ENCODE data around the gene PCYOX1L. TPM values are rescaled to one million over a fixed set of nuclear protein-coding genes. Genes with fewer than 3 reads are reported as not detected.

Gene PCYOX1L
- total RNA-seq, 1 experiment from 2014 or later = 15.7 TPM

DNA sequence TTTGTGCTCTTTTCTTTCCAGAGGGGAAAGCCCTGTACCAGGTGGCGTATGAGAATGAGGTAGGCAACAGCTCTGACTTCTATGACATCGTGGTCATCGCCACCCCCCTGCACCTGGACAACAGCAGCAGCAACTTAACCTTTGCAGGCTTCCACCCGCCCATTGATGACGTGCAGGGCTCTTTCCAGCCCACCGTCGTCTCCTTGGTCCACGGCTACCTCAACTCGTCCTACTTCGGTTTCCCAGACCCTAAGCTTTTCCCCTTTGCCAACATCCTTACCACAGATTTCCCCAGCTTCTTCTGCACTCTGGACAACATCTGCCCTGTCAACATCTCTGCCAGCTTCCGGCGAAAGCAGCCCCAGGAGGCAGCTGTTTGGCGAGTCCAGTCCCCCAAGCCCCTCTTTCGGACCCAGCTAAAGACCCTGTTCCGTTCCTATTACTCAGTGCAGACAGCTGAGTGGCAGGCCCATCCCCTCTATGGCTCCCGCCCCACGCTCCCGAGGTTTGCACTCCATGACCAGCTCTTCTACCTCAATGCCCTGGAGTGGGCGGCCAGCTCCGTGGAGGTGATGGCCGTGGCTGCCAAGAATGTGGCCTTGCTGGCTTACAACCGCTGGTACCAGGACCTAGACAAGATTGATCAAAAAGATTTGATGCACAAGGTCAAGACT is 10.3 kb downstream of the PCYOX1L start:
- no peak for DNase-seq (ENCODE audit: low spot score)

DNA sequence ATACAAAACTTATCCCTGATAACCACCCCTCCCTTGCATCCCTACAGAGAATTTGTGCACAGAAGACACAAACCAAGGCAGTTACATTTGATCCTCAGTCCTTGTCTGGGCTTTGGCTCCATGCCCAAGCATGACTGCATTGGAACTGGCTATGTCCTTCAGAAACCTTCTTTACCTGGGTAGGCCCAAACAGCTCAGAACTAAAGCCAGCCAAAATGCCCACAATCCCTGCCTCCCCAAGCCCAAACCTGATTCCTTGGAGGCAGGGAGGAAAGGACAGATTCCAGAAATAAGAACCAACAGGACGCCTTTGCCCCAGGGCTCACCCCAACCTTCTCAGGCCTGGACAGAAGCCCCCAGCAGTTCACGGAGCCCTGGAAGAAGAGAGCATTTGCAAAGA is 13.0 kb downstream of the PCYOX1L start:
- DNase-seq (ENCODE audit: low spot score) = no peak

DNA sequence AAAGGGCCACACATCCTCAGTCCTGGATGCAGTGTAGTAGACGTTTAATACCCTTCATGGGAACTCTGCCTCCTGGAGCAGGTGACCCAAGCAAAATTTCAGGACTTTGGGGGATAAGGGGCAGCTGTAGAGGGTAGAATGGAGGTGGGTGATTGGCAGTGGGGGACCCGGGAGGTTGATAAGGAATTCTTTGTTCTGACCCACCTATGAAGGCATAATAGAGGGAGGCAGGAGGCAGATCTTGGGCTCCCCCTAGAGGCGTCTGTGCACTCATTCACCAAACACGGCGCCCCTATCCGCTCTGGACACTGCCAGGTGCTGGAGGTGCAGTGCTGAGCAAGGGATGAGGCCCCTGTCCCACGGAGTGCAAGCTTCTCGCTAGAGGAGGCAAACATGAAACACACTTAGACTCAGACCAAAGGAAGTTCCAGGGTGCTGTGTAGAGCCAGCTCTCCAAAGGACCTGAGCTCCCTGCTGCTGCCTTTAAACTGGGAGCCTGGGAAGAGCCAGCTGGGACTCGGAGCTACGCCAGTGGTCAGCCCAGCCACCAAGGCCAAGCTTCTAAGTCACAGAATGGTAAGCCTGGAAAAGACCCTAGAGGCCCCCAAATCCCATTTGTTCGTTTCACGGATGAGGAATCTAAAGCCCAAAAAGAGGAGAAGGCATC is 13.6 kb downstream of the PCYOX1L start:
- DNase-seq (ENCODE audit: low spot score) = peak; percentile 69

DNA sequence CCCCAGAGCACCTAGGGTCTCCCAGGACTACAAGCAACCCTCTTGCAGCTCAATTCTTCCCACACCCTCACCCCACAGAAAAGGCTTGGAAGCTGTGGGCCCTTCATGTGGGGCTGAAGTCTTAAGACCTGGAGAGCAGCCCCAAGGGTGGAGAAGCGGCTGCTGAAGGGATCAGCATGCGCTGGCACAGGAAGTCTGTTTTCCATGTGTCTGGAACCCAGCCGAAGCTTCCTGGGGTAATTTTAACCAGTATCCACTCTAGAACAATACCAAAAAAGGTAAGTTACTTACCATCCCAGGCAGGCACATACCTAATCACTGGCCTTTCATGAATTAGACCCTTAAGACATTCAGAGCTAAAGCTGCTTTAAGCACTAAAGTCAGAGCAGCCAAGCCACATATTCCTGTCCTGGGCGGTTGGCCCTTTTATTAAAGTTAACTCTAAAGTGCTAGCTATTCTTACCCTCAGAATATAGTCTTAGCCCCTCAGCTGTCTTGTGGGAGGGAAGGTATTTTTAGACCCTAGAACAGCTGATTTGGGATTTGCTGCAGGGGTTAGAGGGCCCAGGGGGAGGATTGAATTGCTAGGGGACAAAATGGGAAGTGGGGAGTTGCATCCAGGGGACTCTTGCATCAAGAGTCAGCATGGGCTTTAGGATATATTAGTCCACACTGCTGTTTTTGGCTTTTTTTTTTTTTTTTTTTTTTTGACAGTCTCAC is 14.4 kb downstream of the PCYOX1L start:
- no peak for DNase-seq (ENCODE audit: low spot score)

DNA sequence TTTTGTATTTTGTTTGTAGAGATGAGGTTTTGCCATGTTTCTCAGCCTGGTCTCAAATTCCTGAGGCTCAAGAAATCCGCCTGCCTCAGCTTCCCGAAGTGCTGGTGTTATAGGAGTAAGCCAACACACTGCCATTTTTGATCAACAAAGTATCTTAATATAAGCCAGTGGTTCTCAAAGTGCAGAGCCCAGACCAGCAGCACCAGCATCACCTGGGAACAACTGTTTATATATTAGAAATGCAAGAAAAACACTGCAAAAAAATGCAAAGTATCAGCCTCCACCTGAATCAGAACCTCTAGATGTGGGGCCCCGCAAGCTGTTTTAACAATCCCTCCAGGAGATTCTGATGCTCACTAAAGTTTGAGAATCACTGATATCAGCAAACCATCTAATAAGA is 15.1 kb downstream of the PCYOX1L start:
- DNase-seq (ENCODE audit: low spot score) = no peak

DNA sequence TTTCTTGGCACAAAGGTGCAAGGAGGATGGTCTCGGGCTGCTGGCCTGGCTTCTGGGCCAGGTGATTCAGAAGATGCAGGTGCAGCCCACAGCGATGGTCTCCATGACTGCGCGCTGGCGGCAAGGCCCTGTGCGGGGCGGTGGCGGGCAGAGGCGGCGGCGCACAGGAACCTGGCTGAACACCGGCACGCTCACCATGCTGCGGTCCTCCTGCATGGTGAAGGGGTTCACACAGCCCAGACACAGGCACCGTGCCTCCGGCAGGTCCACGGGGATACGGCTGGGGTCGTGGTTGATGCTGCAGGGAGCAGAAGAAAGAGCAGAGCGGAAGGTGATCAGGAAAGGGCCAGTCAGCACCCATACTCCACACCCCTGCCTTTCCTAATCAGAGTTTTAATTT is 16.5 kb downstream of the PCYOX1L start:
- no peak for DNase-seq (ENCODE audit: low spot score)

DNA sequence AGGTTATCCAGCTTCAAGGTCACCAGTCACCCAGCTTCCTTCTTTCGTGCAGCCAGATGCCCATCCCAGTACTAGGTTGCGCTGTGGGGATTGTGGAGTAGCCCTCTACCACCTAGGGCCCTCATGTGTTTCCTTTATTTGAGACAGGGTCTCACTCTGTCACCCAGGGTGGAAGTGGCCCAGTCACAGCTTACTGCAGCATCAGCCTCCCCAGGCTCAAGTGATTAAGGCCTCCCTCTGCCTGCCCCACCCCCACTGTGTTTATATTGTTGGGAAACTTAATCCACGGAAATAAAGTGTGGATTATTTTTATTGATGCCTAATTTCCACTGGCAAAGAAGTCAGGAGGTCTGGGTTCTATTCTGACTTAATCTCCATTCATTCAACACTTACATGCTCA is 17.0 kb downstream of the PCYOX1L start:
- DNase-seq (ENCODE audit: low spot score) = no peak

DNA sequence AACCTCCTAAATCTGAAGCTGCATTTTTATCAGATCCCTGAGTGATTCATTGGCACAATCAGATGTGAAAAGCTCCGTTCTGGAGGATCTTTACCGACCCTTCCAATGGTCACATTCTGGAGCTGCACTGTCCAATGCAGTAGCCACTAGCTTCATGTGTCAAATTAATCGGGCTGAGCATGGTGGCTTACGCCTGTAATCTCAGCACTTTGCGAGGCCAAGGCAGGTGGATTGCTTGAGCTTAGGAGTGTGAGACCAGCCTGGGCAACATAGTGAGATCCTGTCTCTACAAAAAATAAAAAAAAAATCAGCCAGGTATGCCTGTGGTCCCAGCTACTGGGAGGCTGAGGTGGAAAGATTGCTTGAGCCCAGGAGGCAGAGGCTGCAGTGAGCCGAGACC is 17.6 kb downstream of the PCYOX1L start:
- DNase-seq (ENCODE audit: low spot score) = no peak

DNA sequence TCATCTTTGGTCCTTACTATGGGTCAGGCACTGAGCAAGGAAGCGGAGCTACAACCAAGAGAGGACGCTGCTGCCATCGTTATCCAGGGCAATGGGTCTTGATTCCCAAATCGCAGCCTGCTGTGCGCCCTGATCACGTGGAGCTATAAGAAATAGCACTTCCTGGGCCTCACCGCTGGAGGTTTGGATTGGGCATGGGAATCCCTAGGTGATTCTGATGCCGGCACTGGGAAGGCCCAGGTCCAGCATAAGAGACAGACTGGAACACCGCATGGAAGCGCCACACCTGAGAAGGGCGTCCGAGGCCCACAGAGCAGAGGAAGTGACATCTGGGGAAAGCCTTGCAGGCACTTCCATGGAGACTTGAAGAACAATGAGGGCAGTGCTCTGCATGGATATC is 18.3 kb downstream of the PCYOX1L start:
- DNase-seq (ENCODE audit: low spot score) = no peak

DNA sequence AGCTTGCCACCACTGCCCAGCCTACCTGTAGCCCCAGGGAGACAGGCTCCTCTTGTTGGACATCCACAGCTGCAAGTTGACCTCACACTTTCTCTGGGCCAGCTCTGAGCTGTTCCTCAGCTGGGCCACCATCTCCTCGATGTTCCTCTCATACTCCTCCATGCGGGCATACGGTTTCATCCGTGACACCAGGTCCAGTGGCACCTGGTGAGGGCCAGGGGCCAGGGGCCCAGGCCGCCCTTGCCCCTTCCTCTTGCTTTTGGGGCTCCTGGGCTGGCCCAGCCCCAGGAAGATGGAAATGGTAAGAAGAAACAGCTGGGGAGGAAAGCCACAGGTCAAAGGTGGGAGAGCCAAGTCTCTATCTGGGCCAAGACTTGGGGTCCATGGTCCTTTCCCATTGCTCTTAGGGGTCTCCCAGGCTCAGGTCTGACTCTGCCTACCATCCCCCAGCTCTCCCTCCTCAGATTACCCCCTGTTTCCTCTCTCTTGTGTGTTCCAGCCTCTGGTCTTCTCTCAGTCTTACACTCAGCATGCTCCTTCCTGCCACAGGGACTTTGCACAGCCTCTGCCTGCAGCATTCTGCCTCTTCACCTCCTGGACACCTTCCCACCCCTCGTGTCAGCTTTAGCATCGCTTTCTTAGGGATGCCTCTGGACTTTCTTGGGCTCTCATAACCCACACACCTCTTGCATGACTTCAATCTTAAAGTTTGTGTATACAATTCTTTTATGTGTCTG is 19.0 kb downstream of the PCYOX1L start:
- DNase-seq (ENCODE audit: low spot score) = no peak

DNA sequence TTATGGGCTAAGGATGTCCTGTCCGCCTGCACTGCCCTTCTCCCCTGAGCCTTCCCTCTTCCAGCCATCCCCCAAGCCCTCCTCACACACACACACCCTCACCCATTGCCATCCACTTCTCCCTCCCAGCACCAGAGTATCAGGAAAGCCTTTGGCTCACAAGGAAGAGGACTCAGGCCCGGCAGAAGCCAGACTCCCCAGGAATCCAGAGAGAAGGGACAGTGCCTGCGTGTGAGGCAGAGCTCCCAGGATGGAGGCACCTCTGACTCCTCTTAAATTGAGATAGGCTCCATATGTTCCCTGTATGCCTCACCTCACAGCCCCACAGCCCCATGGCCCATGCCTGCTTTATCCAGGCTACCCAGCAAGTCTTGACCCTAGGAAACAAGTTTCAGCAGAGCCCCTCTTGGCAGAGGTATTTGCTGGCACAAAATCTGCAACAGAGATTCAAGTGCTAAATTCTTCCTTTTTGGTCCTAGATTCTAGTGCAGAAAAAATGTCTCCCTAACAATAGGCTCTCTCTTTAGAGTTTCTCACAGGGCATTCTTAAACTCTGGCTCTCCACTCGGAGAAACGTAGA is 20.5 kb downstream of the PCYOX1L start:
- DNase-seq (ENCODE audit: low spot score) = no peak

DNA sequence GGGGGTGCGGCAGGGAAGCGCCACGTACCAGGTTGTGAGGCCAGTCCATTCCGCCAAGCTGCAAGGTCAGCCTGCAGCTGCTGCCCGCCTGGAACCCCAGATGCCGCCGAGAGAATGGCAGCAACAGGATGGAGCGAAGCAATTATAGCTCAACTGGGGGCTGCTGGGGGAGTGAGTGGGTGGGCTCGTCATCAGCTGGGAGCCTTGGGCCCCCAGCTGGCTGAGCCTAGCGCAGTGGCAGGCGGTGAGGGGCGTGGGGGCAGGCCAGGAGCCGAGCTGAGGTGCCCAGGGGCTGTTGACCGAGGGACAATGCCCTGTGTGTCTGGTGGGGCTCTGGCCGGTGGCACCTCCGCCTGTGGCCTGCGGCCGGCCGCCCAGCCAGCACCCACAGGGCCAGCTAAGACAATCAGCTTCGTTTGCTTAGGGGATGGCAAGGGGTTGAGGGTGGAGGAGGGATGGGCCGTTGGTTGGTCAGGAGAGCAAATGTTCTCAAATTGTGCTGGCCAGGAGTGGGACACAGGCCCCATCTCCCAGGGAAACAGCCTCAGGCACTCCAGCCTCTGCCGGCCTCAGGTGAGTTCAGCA is 21.4 kb downstream of the PCYOX1L start, which contains the start of gene IL17B:
Gene IL17B (minus strand): TSS at position 116 of the 585 bp plus-strand sequence. CDS start 67 bp downstream, at position 49.
- DNase-seq (ENCODE audit: low spot score) = no peak

DNA sequence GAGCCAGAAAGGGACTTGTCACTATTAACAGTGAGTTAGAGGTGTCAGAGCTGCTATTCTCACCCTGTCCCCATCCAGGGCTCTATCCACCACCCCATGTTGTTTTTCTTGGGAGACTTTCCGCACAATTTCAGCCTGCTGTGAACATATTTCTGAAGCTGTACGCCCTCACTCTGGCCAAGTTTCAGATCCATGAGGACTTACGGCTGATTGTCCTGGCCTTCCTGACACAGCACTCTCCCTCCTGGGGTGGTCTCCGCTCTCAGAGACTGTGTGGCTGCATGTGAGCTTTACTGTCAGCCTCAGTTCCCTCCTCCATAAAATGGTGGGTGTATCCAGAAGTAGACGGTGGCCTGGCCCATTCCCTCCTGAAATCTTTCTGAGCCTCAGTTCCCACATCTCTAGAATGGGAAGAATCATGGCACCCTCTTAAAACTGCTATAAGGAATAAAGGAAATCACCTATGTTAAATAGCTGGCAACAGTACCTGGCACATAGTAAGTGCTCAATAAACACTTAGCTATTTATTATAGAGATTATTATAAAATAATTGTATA is 22.1 kb downstream of the PCYOX1L start:
- no peak for DNase-seq (ENCODE audit: low spot score)

DNA sequence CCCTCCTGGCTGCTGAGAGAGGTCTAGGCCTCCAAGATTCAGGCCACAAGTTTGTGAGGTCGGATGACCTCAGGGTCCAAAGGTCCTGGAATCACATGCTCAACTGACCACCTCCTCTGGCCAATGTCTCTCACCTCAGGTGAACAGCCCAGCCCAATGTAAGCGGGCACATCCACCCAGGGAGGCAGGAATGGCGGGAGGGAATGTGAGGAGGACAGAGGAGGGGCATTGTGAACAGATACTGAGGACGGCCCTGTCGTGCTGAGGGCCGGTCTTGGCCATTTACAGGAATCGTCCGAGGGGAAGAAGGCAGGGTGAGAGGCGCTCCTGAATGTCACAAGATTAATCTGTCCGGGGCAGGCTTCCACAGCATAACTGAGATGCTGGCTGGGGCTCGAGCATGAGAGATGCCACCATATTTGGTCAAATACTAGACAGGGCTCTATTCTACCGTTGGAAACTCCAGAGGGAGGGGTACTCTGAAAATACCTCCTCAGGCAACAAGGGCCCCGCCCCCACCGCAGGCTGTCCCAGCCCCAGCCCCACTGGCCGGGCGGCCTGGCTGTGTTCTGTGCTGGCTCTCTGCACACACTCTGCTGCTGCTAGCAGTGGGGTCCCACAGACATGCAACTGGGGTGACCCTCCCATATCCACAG is 22.7 kb downstream of the PCYOX1L start:
- DNase-seq (ENCODE audit: low spot score) = no peak

DNA sequence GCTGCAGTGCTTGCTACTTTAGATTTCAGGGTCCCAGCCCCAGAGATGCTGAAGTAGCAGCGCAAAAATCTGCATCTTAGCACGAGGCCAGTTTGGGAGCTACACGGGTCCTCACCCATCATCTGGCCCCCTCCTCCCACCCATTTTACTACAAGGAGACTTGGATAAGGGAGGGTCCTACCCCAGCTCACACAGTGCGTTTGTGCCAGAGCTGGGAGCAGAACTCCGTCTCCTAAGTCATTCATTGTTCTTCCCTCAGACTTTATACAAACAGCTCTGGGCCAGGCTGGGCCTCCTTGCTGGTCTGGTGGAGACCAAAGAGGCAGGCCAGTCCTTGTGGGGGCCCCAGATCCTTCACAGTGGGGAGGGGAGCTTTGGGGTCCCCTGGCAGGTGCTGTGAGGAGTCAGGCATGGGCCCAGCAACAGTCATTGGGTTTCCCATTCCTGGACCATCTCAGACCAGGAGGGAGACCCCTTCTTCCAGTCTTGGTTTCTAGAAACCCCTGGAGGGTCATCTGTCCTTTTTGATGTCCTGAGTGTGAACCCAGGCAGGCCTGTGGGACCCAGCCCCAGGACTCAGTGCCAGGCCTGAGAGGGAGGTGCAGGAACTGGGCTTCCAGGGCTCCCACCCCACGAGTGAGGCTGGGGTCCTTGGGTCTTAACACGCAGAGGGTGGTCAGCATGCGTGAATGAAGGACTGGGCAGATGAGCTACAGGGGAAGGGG is 23.6 kb downstream of the PCYOX1L start:
- no peak for DNase-seq (ENCODE audit: low spot score)

DNA sequence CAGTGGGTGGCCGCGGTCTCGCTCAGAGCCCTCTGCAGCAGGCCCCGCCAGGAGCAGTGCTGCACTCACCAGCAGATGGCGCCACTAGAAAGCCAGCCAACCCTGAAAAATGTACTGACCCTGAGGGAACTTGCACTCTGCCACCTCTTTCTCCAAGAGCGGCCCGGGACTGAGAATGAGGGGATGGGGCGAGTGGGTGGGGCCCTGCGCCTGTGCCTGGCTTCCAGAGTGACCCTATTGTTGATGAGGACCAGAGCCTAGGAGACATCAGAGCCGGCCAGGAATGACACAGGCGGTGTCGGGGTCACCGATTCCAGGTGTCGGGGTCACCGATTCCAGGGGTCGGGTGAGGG is 24.1 kb downstream of the PCYOX1L start:
- DNase-seq (ENCODE audit: low spot score) = peak; percentile 64

DNA sequence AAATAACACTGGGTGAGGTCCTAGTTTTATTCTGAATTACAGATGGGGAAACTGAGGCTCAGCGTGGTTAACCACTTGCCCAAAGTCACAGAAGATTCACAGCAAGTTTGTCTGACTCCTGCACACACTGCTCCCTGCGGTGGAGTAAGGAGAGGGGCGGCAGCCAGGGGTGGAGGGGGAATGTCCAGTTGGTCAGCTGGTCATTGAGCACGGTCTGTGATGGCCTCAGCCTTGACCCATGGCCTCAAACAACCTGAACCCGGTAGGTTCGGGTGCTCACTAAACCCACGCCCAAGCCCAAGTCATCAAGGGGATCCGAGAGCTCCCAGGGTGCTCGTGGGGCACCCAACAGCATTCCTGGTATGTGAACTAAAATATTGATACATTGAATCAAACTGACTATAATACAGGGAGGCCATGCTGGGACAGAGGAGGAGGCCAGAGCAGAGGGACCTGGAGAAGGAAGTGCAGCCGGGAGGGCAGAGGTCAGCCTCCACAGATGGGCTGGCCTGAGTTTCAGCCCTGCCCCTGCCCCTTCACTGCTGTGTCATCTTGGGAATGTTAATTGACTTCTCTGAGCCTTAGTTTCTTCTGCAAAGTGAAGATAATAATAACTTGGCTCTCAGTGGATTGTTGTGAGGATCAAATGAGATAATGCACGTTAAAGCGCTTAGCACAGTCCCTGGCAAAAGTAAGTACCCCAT is 24.8 kb downstream of the PCYOX1L start:
- no peak for DNase-seq (ENCODE audit: low spot score)

DNA sequence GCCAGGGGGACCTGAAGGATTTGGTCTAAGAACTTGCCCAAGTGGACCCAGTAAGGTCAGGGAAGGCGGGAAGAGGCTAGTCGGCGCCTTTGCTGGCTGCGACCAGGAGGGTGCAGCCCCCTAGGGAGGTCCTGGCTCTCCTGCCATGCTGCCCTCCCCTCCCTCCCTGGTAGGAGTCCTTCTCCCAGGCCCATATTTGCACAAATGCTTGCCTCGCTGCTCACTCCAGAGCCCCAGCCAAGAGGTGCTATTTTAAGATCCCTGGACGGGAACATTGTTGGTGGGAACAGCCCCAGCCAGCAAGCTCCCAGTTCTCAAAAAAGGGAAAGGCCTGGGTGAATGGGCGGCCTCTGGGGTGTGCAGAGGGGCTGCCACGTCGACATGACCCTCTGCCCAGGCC is 25.6 kb downstream of the PCYOX1L start:
- no peak for DNase-seq (ENCODE audit: low spot score)

DNA sequence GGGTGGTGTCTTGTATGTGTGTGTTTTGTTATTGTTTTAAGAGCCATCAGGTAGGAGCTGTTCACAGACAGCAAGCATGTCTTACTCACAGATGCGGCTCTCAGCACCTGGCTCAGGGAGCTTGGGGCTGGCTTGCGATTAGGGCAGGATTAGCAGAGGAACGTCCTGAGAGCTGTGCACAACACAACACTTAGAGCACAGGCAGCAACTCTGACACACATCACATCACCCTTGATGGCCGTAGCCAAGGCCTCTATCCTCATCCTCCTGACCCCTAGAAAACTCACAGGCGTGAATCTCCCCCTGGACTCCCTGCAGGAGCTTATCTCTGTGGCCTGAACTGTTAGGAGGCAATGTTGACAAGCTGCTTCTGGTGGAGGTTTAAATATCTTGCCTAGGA is 28.3 kb downstream of the PCYOX1L start:
- DNase-seq (ENCODE audit: low spot score) = no peak
